ENCODE results near the gene HERPUD1. TPM values are rescaled to one million over a fixed set of nuclear protein-coding genes. Genes with fewer than 3 reads are reported as not detected.

HERPUD1 gene
- total and polyA plus RNA-seq, 2 of the 13 experiments (the other 11 are each of a cell fraction or from before 2014, with no cell fraction given) = 96.2 to 323 TPM

GRCh38 chr16:56927471-56927870 is 4.5 kb upstream of the HERPUD1 start (continued):
- TF ChIP-seq ZNF318 (CRISPR knock-in tag; IDR thresholded peaks at IDR 0.05) (no peak), ZNF878 (CRISPR knock-in tag; IDR thresholded peaks at IDR 0.05) (no peak), NFATC3 (CRISPR knock-in tag; IDR thresholded peaks at IDR 0.05) (no peak), SKIL (CRISPR knock-in tag; IDR thresholded peaks at IDR 0.05; ENCODE audit: borderline replicate concordance) (no peak), PATZ1 (CRISPR knock-in tag; IDR thresholded peaks at IDR 0.05) (no peak), ZNF546 (CRISPR knock-in tag; conservative IDR thresholded peaks at IDR 0.05) (no peak), DR1 (CRISPR knock-in tag; IDR thresholded peaks at IDR 0.05) (no peak), ARHGAP35 (CRISPR knock-in tag; IDR thresholded peaks at IDR 0.05; ENCODE audit: borderline replicate concordance) (no peak), ZNF253 (CRISPR knock-in tag; IDR thresholded peaks at IDR 0.05; ENCODE audit: borderline replicate concordance) (no peak), KMT2A (CRISPR knock-in tag; IDR thresholded peaks at IDR 0.05) (no peak), REL (CRISPR knock-in tag; conservative IDR thresholded peaks at IDR 0.05) (no peak), MBNL3 (CRISPR knock-in tag; conservative IDR thresholded peaks at IDR 0.05) (no peak)
- TF ChIP-seq, protein P1, sequence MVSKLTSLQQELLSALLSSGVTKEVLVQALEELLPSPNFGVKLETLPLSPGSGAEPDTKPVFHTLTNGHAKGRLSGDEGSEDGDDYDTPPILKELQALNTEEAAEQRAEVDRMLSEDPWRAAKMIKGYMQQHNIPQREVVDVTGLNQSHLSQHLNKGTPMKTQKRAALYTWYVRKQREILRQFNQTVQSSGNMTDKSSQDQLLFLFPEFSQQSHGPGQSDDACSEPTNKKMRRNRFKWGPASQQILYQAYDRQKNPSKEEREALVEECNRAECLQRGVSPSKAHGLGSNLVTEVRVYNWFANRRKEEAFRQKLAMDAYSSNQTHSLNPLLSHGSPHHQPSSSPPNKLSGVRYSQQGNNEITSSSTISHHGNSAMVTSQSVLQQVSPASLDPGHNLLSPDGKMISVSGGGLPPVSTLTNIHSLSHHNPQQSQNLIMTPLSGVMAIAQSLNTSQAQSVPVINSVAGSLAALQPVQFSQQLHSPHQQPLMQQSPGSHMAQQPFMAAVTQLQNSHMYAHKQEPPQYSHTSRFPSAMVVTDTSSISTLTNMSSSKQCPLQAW (CRISPR knock-in tag; IDR thresholded peaks at IDR 0.05) = no peak
